Fibroblast of skin of scalp (primary cell): ENCODE results near the gene C4orf50.
"Not testable (repeated sequence)": the region's sequence is repeated elsewhere in the genome, so short reads cannot be mapped to it uniquely, and the experiment has no call there.

Experiments used
- DNase-seq: peaks from one replicate; pipeline ENCODE4 v3.0.0-alpha.2; 2013

C4orf50 gene

GRCh38 chr4:6013564-6013963 is 4.7 kb downstream of the C4orf50 start:
- no peak for DNase-seq

- DNase-seq = no peak
Observed at GRCh38 chr4:6012200-6012599, 6.0 kb downstream of the C4orf50 start.

- no peak for DNase-seq
Observed at GRCh38 chr4:6011686-6012085, 6.5 kb downstream of the C4orf50 start.

GRCh38 chr4:6011271-6011671 is 7.0 kb downstream of the C4orf50 start:
- DNase-seq = no peak

- DNase-seq = no peak
Observed at GRCh38 chr4:6010789-6011188, 7.4 kb downstream of the C4orf50 start.

GRCh38 chr4:6009452-6009851 is 8.8 kb downstream of the C4orf50 start:
- no peak for DNase-seq

GRCh38 chr4:6008766-6009385 is 9.4 kb downstream of the C4orf50 start:
- DNase-seq = no peak

- DNase-seq = no peak
Observed at GRCh38 chr4:6008092-6008551, 10.1 kb downstream of the C4orf50 start.

GRCh38 chr4:6005175-6005574 is 13.1 kb downstream of the C4orf50 start:
- DNase-seq = no peak

- DNase-seq = not testable (repeated sequence)
Observed at GRCh38 chr4:6003485-6003884, 14.7 kb downstream of the C4orf50 start.

GRCh38 chr4:6002926-6003325 is 15.3 kb downstream of the C4orf50 start:
- no peak for DNase-seq

- no peak for DNase-seq
Observed at GRCh38 chr4:6002492-6002833, 15.8 kb downstream of the C4orf50 start.

- no peak for DNase-seq
Observed at GRCh38 chr4:6001680-6002491, 16.3 kb downstream of the C4orf50 start.

GRCh38 chr4:5999830-6000365 is 18.3 kb downstream of the C4orf50 start:
- no peak for DNase-seq

- DNase-seq = no peak
Observed at GRCh38 chr4:5999356-5999755, 18.9 kb downstream of the C4orf50 start.

- peak; percentile 61 for DNase-seq
Observed at GRCh38 chr4:5998333-5998936, 19.8 kb downstream of the C4orf50 start.

- no peak for DNase-seq
Observed at GRCh38 chr4:5996641-5997040, 21.6 kb downstream of the C4orf50 start.

GRCh38 chr4:5995901-5996623 is 22.2 kb downstream of the C4orf50 start:
- no peak for DNase-seq

- DNase-seq = no peak
Observed at GRCh38 chr4:5993876-5994811, 24.1 kb downstream of the C4orf50 start.

GRCh38 chr4:5993346-5993745 is 24.9 kb downstream of the C4orf50 start:
- DNase-seq = not testable (repeated sequence)

GRCh38 chr4:5992828-5993321 is 25.4 kb downstream of the C4orf50 start:
- no peak for DNase-seq
